ENCODE results near the gene BAIAP3.
A peak's percentile ranks its signal among the peaks of the same experiment; 100 is the strongest.

The BAIAP3 gene

GRCh38 chr16:1338855-1339675, 5.6 kb downstream of the BAIAP3 start:
- no peaks in the 10 kb centered on the region for H3K36me3 ChIP-seq
- TF ChIP-seq CTCF (IDR thresholded peaks at IDR 0.05; ENCODE audit: low read depth, low read length): no peak
- H3K9me3 ChIP-seq: no peaks in the 10 kb centered on the region
- H3K27me3 ChIP-seq: peaks cover 60% of the 10 kb centered on the region
- peaks cover 8% of the 10 kb centered on the region for H3K4me1 ChIP-seq
- DNase-seq: no peak
- H3K4me3 ChIP-seq (ENCODE audit: low read depth, low read length): no peak overlapping the region

- no peaks in the 10 kb centered on the region for H3K36me3 ChIP-seq
- peaks cover 8% of the 10 kb centered on the region for H3K4me1 ChIP-seq
- H3K27me3 ChIP-seq: peaks cover 55% of the 10 kb centered on the region
- no peak for TF ChIP-seq CTCF (IDR thresholded peaks at IDR 0.05; ENCODE audit: low read depth, low read length)
- no peaks in the 10 kb centered on the region for H3K9me3 ChIP-seq
- no peak overlapping the region for H3K4me3 ChIP-seq (ENCODE audit: low read depth, low read length)
- no peak for DNase-seq
Observed at GRCh38 chr16:1340730-1341494, 7.5 kb downstream of the BAIAP3 start.

GRCh38 chr16:1341495-1342420, 8.3 kb downstream of the BAIAP3 start:
- H3K9me3 ChIP-seq: no peaks in the 10 kb centered on the region
- H3K4me3 ChIP-seq (ENCODE audit: low read depth, low read length): no peak overlapping the region
- no peak for TF ChIP-seq CTCF (IDR thresholded peaks at IDR 0.05; ENCODE audit: low read depth, low read length)
- H3K36me3 ChIP-seq: no peaks in the 10 kb centered on the region
- H3K27me3 ChIP-seq: peaks cover 52% of the 10 kb centered on the region
- peaks cover 8% of the 10 kb centered on the region for H3K4me1 ChIP-seq
- DNase-seq: no peak

- Histone ChIP-seq H3K9me3 (no peaks in the 10 kb centered on the region), H3K27me3 (peaks cover 45% of the 10 kb centered on the region), H3K4me1 (peaks cover 8% of the 10 kb centered on the region), H3K36me3 (no peaks in the 10 kb centered on the region), H3K4me3 (ENCODE audit: low read depth, low read length) (peak overlapping the region; percentile 32)
- DNase-seq: peak; percentile 99
- TF ChIP-seq CTCF (IDR thresholded peaks at IDR 0.05; ENCODE audit: low read depth, low read length): no peak
Observed at GRCh38 chr16:1342526-1343427, 9.3 kb downstream of the BAIAP3 start.

Measured in BE2C (cell line).